Trophoblast cell (in vitro differentiated cells and primary cell): Measurements from ENCODE around the gene TIGD2.

Experiments used
- DNase-seq, 2 donors: peaks; one replicate each; pipeline ENCODE4 v3.0.0-alpha.2; 2016
- H2AFZ ChIP-seq: 2 replicates; pipeline ENCODE4 v1.6.1; 2013; ENCODE audit warnings: low read length, moderate library complexity, mild to moderate bottlenecking; ENCODE audit not compliant: insufficient read depth, poor library complexity
- H2AK5ac ChIP-seq: 2 replicates; pipeline ENCODE4 v1.6.1; 2013; ENCODE audit warnings: mild to moderate bottlenecking, low read length
- H2BK120ac ChIP-seq: 2 replicates; pipeline ENCODE4 v1.6.1; 2013; ENCODE audit warnings: low read length, mild to moderate bottlenecking, moderate library complexity; ENCODE audit not compliant: insufficient read depth, poor library complexity
- H2BK12ac ChIP-seq: 2 replicates; pipeline ENCODE4 v1.6.1; 2013; ENCODE audit warnings: mild to moderate bottlenecking, low read length, moderate library complexity
- H2BK5ac ChIP-seq: 2 replicates; pipeline ENCODE4 v1.6.1; 2013; ENCODE audit warnings: low read length, low read depth, moderate library complexity, mild to moderate bottlenecking; ENCODE audit not compliant: poor library complexity
- H3K14ac ChIP-seq: 2 replicates; pipeline ENCODE4 v1.6.1; 2013; ENCODE audit warnings: mild to moderate bottlenecking, low read length
- H3K18ac ChIP-seq: 2 replicates; pipeline ENCODE4 v1.6.1; 2013; ENCODE audit warnings: mild to moderate bottlenecking, low read length
- H3K23ac ChIP-seq: 2 replicates; pipeline ENCODE4 v1.6.1; 2013; ENCODE audit warnings: low read length
- H3K27ac ChIP-seq: 2 replicates; pipeline ENCODE4 v1.5.1; 2013; ENCODE audit warnings: low read depth, mild to moderate bottlenecking, inconsistent platforms, low read length, moderate library complexity
- H3K27me3 ChIP-seq: 2 replicates; pipeline ENCODE4 v1.6.1; 2013; ENCODE audit warnings: inconsistent platforms, mild to moderate bottlenecking, low read length, moderate library complexity; ENCODE audit not compliant: insufficient read depth
- H3K36me3 ChIP-seq, 2 experiments: 1 replicate in 1 of 2; 2 replicates in 1 of 2; pipeline ENCODE4 v1.6.1; 2013; ENCODE audit warnings: low read length in 2 of 2, mild to moderate bottlenecking in 2 of 2, moderate library complexity in 1 of 2; ENCODE audit not compliant: insufficient read depth in 2 of 2, control insufficient read depth in 1 of 2
- H3K4ac ChIP-seq: 2 replicates; pipeline ENCODE4 v1.6.1; 2013; ENCODE audit warnings: low read depth, mild to moderate bottlenecking, low read length, moderate library complexity
- H3K4me1 ChIP-seq, 2 experiments: 1 replicate in 1 of 2; 2 replicates in 1 of 2; pipeline ENCODE4 v1.6.1; 2013; ENCODE audit warnings: low read length in 2 of 2, mild to moderate bottlenecking in 2 of 2, moderate library complexity in 1 of 2; ENCODE audit not compliant: insufficient read depth in 2 of 2, control insufficient read depth in 1 of 2
- H3K4me2 ChIP-seq: 2 replicates; pipeline ENCODE4 v1.6.1; 2013; ENCODE audit warnings: inconsistent platforms, mild to moderate bottlenecking, low read length, moderate library complexity
- H3K4me3 ChIP-seq: 2 replicates; pipeline ENCODE4 v1.5.1; 2013; ENCODE audit warnings: mild to moderate bottlenecking, low read depth, low read length, inconsistent platforms
- H3K79me1 ChIP-seq: one replicate; pipeline ENCODE4 v1.6.1; 2013; ENCODE audit warnings: low read length
- H3K79me2 ChIP-seq: 2 replicates; pipeline ENCODE4 v1.6.1; 2013; ENCODE audit warnings: low read length, mild to moderate bottlenecking; ENCODE audit not compliant: control insufficient read depth, insufficient read depth, poor library complexity
- H3K9ac ChIP-seq: 2 replicates; pipeline ENCODE4 v1.6.1; 2013; ENCODE audit warnings: mild to moderate bottlenecking, low read length
- H3K9me3 ChIP-seq: 2 replicates; pipeline ENCODE4 v1.6.1; 2013; ENCODE audit warnings: low read depth, mild to moderate bottlenecking, control low read depth, inconsistent platforms, low read length; ENCODE audit not compliant: insufficient read depth
- H4K12ac ChIP-seq: 2 replicates; pipeline ENCODE4 v1.6.1; 2013; ENCODE audit warnings: low read depth, mild to moderate bottlenecking, low read length, moderate library complexity
- H4K8ac ChIP-seq: 2 replicates; pipeline ENCODE4 v1.6.1; 2013; ENCODE audit warnings: low read depth, mild to moderate bottlenecking, low read length, moderate library complexity
- H4K91ac ChIP-seq: one replicate; pipeline ENCODE4 v1.6.1; 2013; ENCODE audit warnings: low read depth, mild to moderate bottlenecking, low read length, moderate library complexity
- whole genome bisulfite sequencing: extraction: QIAGEN DNeasy Blood & Tissue Kit; methylation state at CpG from one replicate; pipeline ENCODE4 v1.1.7; 2013; ENCODE audit warnings: missing lambda C conversion rate; ENCODE audit not compliant: insufficient read length, insufficient coverage; ENCODE audit errors: extremely low coverage; 5-methylcytosine and 5-hydroxymethylcytosine counted together

The TIGD2 gene

DNA sequence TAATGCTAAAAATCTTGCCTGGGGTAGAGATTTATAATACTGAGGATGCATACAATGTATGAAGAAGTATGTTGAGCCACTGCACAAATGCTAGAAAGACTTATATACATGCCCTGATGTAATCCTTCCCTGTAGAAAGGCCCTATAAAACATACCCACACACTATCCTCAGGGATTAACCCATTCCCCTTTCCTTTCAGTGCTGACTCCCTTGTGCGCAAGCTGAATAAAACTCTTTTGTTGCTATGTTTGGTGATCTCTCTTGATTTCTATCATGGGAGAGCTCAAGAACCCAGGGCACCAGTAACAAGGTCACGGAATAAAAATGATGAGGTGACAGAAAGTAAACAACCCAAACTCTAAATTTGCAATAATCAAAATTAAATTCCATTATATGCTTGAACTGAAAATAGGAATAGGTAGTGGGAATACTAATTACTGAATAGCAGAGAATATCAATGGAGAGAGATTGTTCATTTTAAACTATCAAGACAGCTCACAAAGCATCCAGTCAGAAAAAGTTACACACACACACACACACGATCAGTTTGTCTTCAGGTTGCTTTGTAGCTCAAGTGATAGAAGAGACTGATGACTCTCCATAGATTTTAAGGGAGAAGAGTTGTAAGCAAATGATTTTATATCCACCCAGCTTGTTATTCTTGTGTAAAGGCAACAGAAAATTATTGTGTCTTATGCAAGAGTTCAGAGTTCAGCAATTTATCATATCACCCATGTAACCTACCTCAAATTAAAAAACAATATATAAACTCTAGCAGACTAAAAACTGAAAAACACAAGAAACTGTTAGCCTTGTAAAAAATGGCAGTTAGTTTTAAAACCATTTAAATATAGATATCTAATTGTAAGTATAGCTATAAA is 14.8 kb downstream of the TIGD2 start:
- Histone ChIP-seq H3K4me3 (no peak overlapping the region), H3K18ac (no peak overlapping the region), H4K91ac (no peak overlapping the region), H3K14ac (no peak overlapping the region), H3K9ac (no peak overlapping the region), H3K79me1 (no peaks in the 10 kb centered on the region), H3K9me3 (peaks cover 2% of the 10 kb centered on the region), H2BK12ac (no peak overlapping the region), H4K12ac (no peak overlapping the region), H2AK5ac (no peak overlapping the region), H2BK120ac (no peak overlapping the region), H2AFZ (no peak overlapping the region), H3K4me2 (no peak overlapping the region), H3K23ac (no peak overlapping the region), H3K79me2 (no peaks in the 10 kb centered on the region), H2BK5ac (no peak overlapping the region), H3K27me3 (no peaks in the 10 kb centered on the region), H3K4ac (no peak overlapping the region), H3K27ac (no peak overlapping the region), H3K36me3 (no peaks in the 10 kb centered on the region), H4K8ac (no peak overlapping the region), H3K4me1 (peaks cover 0 to 2% of the 10 kb centered on the region in 2 experiments)
- DNase-seq = no peak
- no CpG with 5 or more reads among the region's 3 CpGs for WGBS

DNA sequence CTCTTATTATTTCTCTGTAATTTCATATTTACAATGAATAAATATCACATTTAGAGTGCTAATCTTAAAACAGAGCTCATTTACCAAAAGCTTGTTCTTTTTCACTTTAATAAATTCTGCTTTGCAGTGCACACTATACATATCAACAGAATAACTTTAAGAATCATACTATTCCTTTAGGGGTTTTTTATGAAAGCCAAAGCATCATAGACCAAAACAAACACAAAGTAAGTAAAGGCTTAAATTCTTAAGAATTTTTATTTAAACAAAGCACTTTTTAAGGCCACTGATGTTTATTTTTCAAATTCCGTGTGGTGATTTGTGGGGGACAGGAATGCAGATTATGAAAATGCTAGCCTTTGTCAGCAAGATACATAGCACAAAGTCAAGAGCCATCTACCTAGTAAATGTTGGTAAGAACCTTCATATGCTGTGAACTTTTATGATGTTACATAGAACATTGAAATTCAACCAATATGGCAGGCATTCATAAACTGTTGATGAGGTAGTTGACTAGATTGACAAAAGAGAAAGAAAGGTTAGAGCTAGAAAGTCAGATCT is 17.8 kb downstream of the TIGD2 start:
- Histone ChIP-seq H2AFZ (no peak overlapping the region), H3K79me1 (no peaks in the 10 kb centered on the region), H2AK5ac (no peak overlapping the region), H2BK120ac (no peak overlapping the region), H3K9ac (no peak overlapping the region), H3K79me2 (no peaks in the 10 kb centered on the region), H4K8ac (no peak overlapping the region), H3K27me3 (no peaks in the 10 kb centered on the region), H3K4me1 (no peaks in the 10 kb centered on the region), H3K4me2 (no peak overlapping the region), H3K36me3 (no peaks in the 10 kb centered on the region), H3K23ac (no peak overlapping the region), H3K14ac (no peak overlapping the region), H4K12ac (no peak overlapping the region), H3K9me3 (peaks cover 2% of the 10 kb centered on the region), H3K4me3 (no peak overlapping the region), H3K4ac (no peak overlapping the region), H3K18ac (no peak overlapping the region), H2BK5ac (no peak overlapping the region), H4K91ac (no peak overlapping the region), H2BK12ac (no peak overlapping the region), H3K27ac (no peak overlapping the region)
- DNase-seq = no peak
- WGBS = no CpG with 5 or more reads among the region's 1 CpG

DNA sequence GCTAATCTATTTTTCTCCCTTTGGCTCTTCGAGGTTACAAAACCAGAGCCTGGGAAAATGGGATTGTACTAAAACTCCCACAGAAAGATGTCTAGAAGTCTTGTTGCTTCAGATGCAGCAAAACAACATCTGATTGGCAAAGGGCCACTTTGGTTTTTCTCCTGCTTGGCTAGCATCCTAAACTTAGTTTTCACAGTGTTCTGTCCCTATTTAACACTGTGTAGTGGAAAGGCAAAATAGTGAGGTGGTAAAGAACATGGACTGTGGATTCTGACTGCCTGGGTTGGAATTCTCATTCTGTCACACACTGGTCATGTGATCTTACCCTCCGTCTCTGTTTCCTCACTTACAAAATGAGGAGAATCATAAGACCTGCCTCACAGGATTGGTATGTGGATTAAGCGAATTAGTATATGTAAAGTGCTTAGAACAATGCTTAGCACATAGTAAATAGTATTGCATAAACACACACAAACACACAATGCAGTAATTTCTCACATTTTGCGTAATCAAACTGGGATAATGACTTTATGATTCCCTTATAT is 23.5 kb downstream of the TIGD2 start:
- H2BK5ac ChIP-seq = no peak overlapping the region
- H4K8ac ChIP-seq = no peak overlapping the region
- peak; percentile 40 to 87 for DNase-seq
- no peaks in the 10 kb centered on the region for H3K36me3 ChIP-seq
- H3K4me1 ChIP-seq = no peaks in the 10 kb centered on the region
- H3K4ac ChIP-seq = no peak overlapping the region
- no peak overlapping the region for H3K4me3 ChIP-seq
- H2AK5ac ChIP-seq = no peak overlapping the region
- no peaks in the 10 kb centered on the region for H3K9me3 ChIP-seq
- no peak overlapping the region for H3K27ac ChIP-seq
- H2BK12ac ChIP-seq = no peak overlapping the region
- WGBS = no CpG with 5 or more reads among the region's 4 CpGs
- no peak overlapping the region for H2AFZ ChIP-seq
- no peaks in the 10 kb centered on the region for H3K79me1 ChIP-seq
- H3K23ac ChIP-seq = no peak overlapping the region
- no peak overlapping the region for H3K14ac ChIP-seq
- H3K4me2 ChIP-seq = no peak overlapping the region
- H3K79me2 ChIP-seq = no peaks in the 10 kb centered on the region
- no peak overlapping the region for H4K12ac ChIP-seq
- H3K18ac ChIP-seq = no peak overlapping the region
- no peaks in the 10 kb centered on the region for H3K27me3 ChIP-seq
- no peak overlapping the region for H2BK120ac ChIP-seq
- no peak overlapping the region for H4K91ac ChIP-seq
- H3K9ac ChIP-seq = no peak overlapping the region

DNA sequence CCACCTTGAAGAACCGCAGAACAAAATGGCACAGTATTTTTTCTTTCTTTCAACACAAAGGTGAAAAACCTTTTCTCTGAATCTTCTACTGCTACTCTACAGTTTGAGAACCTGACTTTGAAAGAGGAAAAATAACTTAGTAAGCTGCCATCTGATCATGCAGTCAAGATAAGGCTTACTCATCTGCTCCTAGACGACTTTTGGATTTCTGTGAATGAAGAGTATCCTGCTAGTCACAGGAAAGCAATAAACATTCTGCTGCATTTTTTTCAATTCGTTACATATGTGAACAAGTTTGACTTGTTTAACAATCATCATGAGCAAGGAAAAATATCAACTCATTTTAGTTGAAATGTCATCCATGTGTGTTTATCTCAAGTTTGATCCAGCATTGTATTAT is 25.2 kb downstream of the TIGD2 start:
- Histone ChIP-seq H3K18ac (no peak overlapping the region), H2AFZ (no peak overlapping the region), H4K8ac (no peak overlapping the region), H3K27ac (no peak overlapping the region), H2BK12ac (no peak overlapping the region), H4K91ac (no peak overlapping the region), H3K36me3 (no peaks in the 10 kb centered on the region), H3K9me3 (no peaks in the 10 kb centered on the region), H3K23ac (no peak overlapping the region), H3K4ac (no peak overlapping the region), H3K14ac (no peak overlapping the region), H3K79me1 (no peaks in the 10 kb centered on the region), H4K12ac (no peak overlapping the region), H3K79me2 (no peaks in the 10 kb centered on the region), H2AK5ac (no peak overlapping the region), H2BK5ac (no peak overlapping the region), H3K4me2 (no peak overlapping the region), H3K9ac (no peak overlapping the region), H2BK120ac (no peak overlapping the region), H3K4me1 (no peaks in the 10 kb centered on the region), H3K27me3 (no peaks in the 10 kb centered on the region), H3K4me3 (no peak overlapping the region)
- WGBS = no CpG with 5 or more reads among the region's 3 CpGs
- peak; percentile 59 to 96 for DNase-seq
